ENCODE results near the gene LCE1F. TPM values are rescaled to one million over a fixed set of nuclear protein-coding genes. Genes with fewer than 3 reads are reported as not detected.

LCE1F gene
- total RNA-seq, 1 experiment from 2014 or later, result not detected

- Histone ChIP-seq H2BK12ac (ENCODE audit: insufficient read length, low read depth, low read length) (no peak within 1 kb of the TSS), H3K23me2 (ENCODE audit: insufficient read length, low read depth, low read length, poor library complexity, severe bottlenecking) (no peaks in the 10 kb centered on the region), H3K79me1 (ENCODE audit: insufficient read depth, low read depth, low read length, poor library complexity, severe bottlenecking) (no peaks in the 10 kb centered on the region), H2BK20ac (ENCODE audit: low read depth, low read length, poor library complexity, severe bottlenecking) (no peak within 1 kb of the TSS), H3K56ac (ENCODE audit: insufficient read length, low read depth, low read length) (no peak within 1 kb of the TSS), H3K9me3 (ENCODE audit: control insufficient read depth, low read depth, low read length) (peaks cover 72% of the 10 kb centered on the region), H3K27ac (ENCODE audit: insufficient read length, low read depth, low read length) (no peak within 1 kb of the TSS), H2AFZ (ENCODE audit: low read length) (no peak within 1 kb of the TSS), H4K91ac (ENCODE audit: insufficient read length, low read depth, low read length) (no peak within 1 kb of the TSS), H4K5ac (ENCODE audit: insufficient read length, low read depth, low read length) (no peak within 1 kb of the TSS), H3T11ph (ENCODE audit: low read length) (no peak within 1 kb of the TSS), H4K20me1 (ENCODE audit: control insufficient read depth, insufficient read depth, insufficient read length) (no peaks in the 10 kb centered on the region), H2AK5ac (ENCODE audit: insufficient read length, low read length) (no peak within 1 kb of the TSS), H3K4ac (ENCODE audit: low read depth, low read length) (no peak within 1 kb of the TSS), H4K8ac (replicated peaks; ENCODE audit: insufficient read length, low read depth, low read length) (no peak within 1 kb of the TSS), H3K9ac (ENCODE audit: extremely low read depth, insufficient read length, low read length) (no peak within 1 kb of the TSS), H3K18ac (ENCODE audit: insufficient read length, low read depth, low read length) (no peak within 1 kb of the TSS), H2BK5ac (ENCODE audit: insufficient read length, low read length) (no peak within 1 kb of the TSS), H3K14ac (ENCODE audit: insufficient read depth, low read length) (no peak within 1 kb of the TSS), H2BK120ac (ENCODE audit: low read depth, low read length, poor library complexity, severe bottlenecking) (no peak within 1 kb of the TSS), H2BK15ac (ENCODE audit: low read depth, low read length) (no peak within 1 kb of the TSS), H3K4me1 (ENCODE audit: insufficient read depth, low read length) (no peaks in the 10 kb centered on the region), H3K23ac (ENCODE audit: insufficient read length, low read depth, low read length) (no peak within 1 kb of the TSS), H3K79me2 (ENCODE audit: insufficient read depth, low read length) (no peaks in the 10 kb centered on the region), H3K27me3 (ENCODE audit: insufficient read depth, low read length) (no peaks in the 10 kb centered on the region), H3K4me2 (ENCODE audit: insufficient read depth, insufficient read length, low read length) (no peak within 1 kb of the TSS)
- Mint-ChIP-seq H3K36me3 (ENCODE audit: insufficient read depth in 1 of 3, low read depth in 3 of 3) (peaks cover 4 to 20% (median 6%) of the 10 kb centered on the region in 3 experiments; a peak in 5 of 7 replicates), H3K4me3 (no peak within 1 kb of the TSS), H3K27me3 (ENCODE audit: low read depth) (no peaks in the 10 kb centered on the region; the same call in none of the 2 replicates), H3K9me3 (peaks cover 86 to 88% of the 10 kb centered on the region in 2 experiments), H3K4me1 (no peaks in the 10 kb centered on the region), H3K27ac (no peak within 1 kb of the TSS)
- WGBS (ENCODE audit: extremely low coverage, insufficient read length, low lambda C conversion rate), result no CpG with 5 or more reads among the region's 2 CpGs
- TF ChIP-seq, protein P1, sequence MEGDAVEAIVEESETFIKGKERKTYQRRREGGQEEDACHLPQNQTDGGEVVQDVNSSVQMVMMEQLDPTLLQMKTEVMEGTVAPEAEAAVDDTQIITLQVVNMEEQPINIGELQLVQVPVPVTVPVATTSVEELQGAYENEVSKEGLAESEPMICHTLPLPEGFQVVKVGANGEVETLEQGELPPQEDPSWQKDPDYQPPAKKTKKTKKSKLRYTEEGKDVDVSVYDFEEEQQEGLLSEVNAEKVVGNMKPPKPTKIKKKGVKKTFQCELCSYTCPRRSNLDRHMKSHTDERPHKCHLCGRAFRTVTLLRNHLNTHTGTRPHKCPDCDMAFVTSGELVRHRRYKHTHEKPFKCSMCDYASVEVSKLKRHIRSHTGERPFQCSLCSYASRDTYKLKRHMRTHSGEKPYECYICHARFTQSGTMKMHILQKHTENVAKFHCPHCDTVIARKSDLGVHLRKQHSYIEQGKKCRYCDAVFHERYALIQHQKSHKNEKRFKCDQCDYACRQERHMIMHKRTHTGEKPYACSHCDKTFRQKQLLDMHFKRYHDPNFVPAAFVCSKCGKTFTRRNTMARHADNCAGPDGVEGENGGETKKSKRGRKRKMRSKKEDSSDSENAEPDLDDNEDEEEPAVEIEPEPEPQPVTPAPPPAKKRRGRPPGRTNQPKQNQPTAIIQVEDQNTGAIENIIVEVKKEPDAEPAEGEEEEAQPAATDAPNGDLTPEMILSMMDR (conservative IDR thresholded peaks at IDR 0.05), result no peak
- no peak for DNase-seq
Measured at GRCh38 chr1:152811671-152812070, 36.7 kb downstream of the LCE1F start, which contains the start of gene LCE1B. LCE1B (plus strand) TSS chr1:152811971; CDS start chr1:152812447, 476 bp downstream.
